Measurements from ENCODE around the gene NAV3. TPM values are rescaled to one million over a fixed set of nuclear protein-coding genes. Genes with fewer than 3 reads are reported as not detected.

The NAV3 gene
- total RNA-seq, 2 donors from 2014 or later = 0.20 to 1.9 TPM

DNA sequence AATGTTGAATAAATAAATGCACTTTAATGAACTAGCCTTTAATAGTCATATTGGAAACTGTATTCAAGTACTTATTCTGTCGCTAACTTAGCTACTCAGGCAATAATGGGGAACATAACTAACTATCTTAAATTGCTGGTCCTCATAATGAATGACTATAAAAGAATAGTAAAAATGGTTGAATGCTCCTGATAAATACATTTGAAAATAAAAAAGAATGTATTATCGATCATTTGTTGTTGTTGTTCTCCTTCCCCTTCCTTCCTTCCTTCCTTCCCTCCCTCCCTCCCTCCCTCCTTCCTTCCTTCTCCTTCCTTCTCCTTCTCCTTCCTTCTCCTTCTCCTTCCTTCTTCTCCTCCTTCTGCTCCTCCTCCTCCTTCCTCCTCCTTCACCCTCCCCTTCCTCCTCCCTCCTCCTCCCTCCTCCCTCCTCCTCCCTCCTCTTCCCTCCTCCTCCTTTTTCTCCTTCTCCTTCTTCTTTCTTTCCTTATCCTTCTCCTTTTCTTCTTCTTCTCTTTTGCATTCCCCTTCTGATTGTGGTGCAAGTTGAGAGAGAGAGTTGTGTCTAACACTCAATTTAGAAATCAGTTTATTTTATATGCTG lies 133.0 kb downstream of the NAV3 start:
- no peak overlapping the region for H3K9ac ChIP-seq (ENCODE audit: extremely low read depth, low read length, poor library complexity, severe bottlenecking)
- Mint-ChIP-seq H3K4me3 (no peak overlapping the region), H3K27ac (no peak overlapping the region), H3K4me1 (no peaks in the 10 kb centered on the region), H3K36me3 (ENCODE audit: low read depth) (no peaks in the 10 kb centered on the region), H3K9me3 (no peaks in the 10 kb centered on the region), H3K27me3 (ENCODE audit: insufficient read depth) (no peaks in the 10 kb centered on the region)
- WGBS, 2 experiments (ENCODE audit: insufficient coverage in 1 of 2, insufficient read length in 1 of 2) = 80% methylated on average over 1 of the region's 2 CpGs; no CpG with 5 or more reads in 1 of the 2 experiments
- no peaks in the 10 kb centered on the region for H3K4me1 ChIP-seq (ENCODE audit: control insufficient read depth, insufficient read depth, low read length)
- no peaks in the 10 kb centered on the region for H3K9me3 ChIP-seq (ENCODE audit: control insufficient read depth, low read length)
- no peaks in the 10 kb centered on the region for H3K27me3 ChIP-seq (ENCODE audit: control insufficient read depth, insufficient read depth, low read length, poor library complexity, severe bottlenecking)
- H3K4me3 ChIP-seq (ENCODE audit: low read length) = no peak overlapping the region
- no peak for DNase-seq
- H3K36me3 ChIP-seq (ENCODE audit: control insufficient read depth, insufficient read depth, low read length) = no peaks in the 10 kb centered on the region
- TF ChIP-seq, protein P1, sequence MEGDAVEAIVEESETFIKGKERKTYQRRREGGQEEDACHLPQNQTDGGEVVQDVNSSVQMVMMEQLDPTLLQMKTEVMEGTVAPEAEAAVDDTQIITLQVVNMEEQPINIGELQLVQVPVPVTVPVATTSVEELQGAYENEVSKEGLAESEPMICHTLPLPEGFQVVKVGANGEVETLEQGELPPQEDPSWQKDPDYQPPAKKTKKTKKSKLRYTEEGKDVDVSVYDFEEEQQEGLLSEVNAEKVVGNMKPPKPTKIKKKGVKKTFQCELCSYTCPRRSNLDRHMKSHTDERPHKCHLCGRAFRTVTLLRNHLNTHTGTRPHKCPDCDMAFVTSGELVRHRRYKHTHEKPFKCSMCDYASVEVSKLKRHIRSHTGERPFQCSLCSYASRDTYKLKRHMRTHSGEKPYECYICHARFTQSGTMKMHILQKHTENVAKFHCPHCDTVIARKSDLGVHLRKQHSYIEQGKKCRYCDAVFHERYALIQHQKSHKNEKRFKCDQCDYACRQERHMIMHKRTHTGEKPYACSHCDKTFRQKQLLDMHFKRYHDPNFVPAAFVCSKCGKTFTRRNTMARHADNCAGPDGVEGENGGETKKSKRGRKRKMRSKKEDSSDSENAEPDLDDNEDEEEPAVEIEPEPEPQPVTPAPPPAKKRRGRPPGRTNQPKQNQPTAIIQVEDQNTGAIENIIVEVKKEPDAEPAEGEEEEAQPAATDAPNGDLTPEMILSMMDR (conservative IDR thresholded peaks at IDR 0.05) = no peak
- H3K27ac ChIP-seq (ENCODE audit: low read depth, low read length) = no peak overlapping the region

DNA sequence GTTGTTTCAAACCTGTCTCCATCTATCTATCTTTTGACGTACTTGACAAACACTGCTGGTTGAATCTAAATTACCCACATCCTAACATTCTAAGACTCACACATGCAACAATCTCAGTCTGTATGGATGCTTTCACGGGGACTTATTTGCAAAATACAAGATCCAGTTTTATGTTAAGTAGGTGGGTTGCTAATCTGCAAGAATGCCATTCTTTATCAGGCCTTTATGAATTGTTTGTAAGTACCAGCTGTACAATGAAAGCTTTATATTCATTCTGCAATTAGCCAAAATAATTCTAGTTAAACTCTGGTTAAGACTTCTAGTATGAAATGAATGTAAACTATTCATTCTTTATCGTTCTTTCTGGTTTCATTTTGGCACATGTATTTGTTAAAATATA lies 135.1 kb downstream of the NAV3 start:
- 58% methylated on average over 3 of the region's 3 CpGs; no CpG with 5 or more reads in 1 of the 2 experiments for WGBS, 2 experiments (ENCODE audit: insufficient coverage in 1 of 2, insufficient read length in 1 of 2)
- Histone ChIP-seq H3K4me3 (ENCODE audit: low read length) (no peak overlapping the region), H3K4me1 (ENCODE audit: control insufficient read depth, insufficient read depth, low read length) (no peaks in the 10 kb centered on the region), H3K9me3 (ENCODE audit: control insufficient read depth, low read length) (no peaks in the 10 kb centered on the region), H3K36me3 (ENCODE audit: control insufficient read depth, insufficient read depth, low read length) (no peaks in the 10 kb centered on the region), H3K9ac (ENCODE audit: extremely low read depth, low read length, poor library complexity, severe bottlenecking) (no peak overlapping the region), H3K27ac (ENCODE audit: low read depth, low read length) (no peak overlapping the region), H3K27me3 (ENCODE audit: control insufficient read depth, insufficient read depth, low read length, poor library complexity, severe bottlenecking) (no peaks in the 10 kb centered on the region)
- Mint-ChIP-seq H3K27ac (no peak overlapping the region), H3K4me1 (no peaks in the 10 kb centered on the region), H3K27me3 (ENCODE audit: insufficient read depth) (no peaks in the 10 kb centered on the region), H3K9me3 (no peaks in the 10 kb centered on the region), H3K36me3 (ENCODE audit: low read depth) (no peaks in the 10 kb centered on the region), H3K4me3 (no peak overlapping the region)
- TF ChIP-seq, protein P1 (conservative IDR thresholded peaks at IDR 0.05) = no peak
- no peak for DNase-seq

DNA sequence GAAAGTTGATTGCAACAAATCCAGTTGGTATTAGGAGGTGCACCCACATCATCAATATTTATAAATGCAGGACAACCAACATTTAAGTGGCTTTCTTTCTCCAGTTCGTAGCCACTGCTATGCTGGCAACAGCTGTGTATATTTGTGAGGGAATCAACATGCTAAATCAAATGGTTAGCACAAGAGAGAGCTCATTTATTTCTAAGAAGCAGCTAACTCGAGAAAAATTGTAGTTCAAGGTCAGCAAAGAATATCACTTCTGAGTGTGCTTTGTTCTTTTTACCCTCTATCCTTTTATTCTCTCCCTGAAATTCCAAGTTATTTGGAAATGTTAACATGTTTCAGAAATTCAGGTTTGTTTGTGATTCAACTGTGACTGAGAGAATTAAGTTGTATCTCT lies 137.3 kb downstream of the NAV3 start:
- H3K27me3 ChIP-seq (ENCODE audit: control insufficient read depth, insufficient read depth, low read length, poor library complexity, severe bottlenecking) = no peaks in the 10 kb centered on the region
- H3K4me3 ChIP-seq (ENCODE audit: low read length) = no peak overlapping the region
- no peak overlapping the region for H3K4me3 Mint-ChIP-seq
- H3K4me1 ChIP-seq (ENCODE audit: control insufficient read depth, insufficient read depth, low read length) = no peaks in the 10 kb centered on the region
- H3K27me3 Mint-ChIP-seq (ENCODE audit: insufficient read depth) = no peaks in the 10 kb centered on the region
- no peaks in the 10 kb centered on the region for H3K9me3 ChIP-seq (ENCODE audit: control insufficient read depth, low read length)
- no peak overlapping the region for H3K9ac ChIP-seq (ENCODE audit: extremely low read depth, low read length, poor library complexity, severe bottlenecking)
- 75 to 86% methylated on average over 2 of the region's 2 CpGs for WGBS, 2 experiments (ENCODE audit: insufficient coverage in 1 of 2, insufficient read length in 1 of 2)
- no peak for DNase-seq
- TF ChIP-seq, protein P1 (conservative IDR thresholded peaks at IDR 0.05) = no peak
- no peaks in the 10 kb centered on the region for H3K36me3 ChIP-seq (ENCODE audit: control insufficient read depth, insufficient read depth, low read length)
- H3K9me3 Mint-ChIP-seq = no peaks in the 10 kb centered on the region
- H3K27ac ChIP-seq (ENCODE audit: low read depth, low read length) = no peak overlapping the region
- no peak overlapping the region for H3K27ac Mint-ChIP-seq
- no peaks in the 10 kb centered on the region for H3K4me1 Mint-ChIP-seq
- H3K36me3 Mint-ChIP-seq (ENCODE audit: low read depth) = no peaks in the 10 kb centered on the region
